HG03575 (cell line): ENCODE measurements around the gene MPPE1.

ENCODE experiments used
- ATAC-seq: cut with Tn5 transposase; IDR thresholded peaks from one replicate; pipeline ENCODE4 v1.9.1; 2021; ENCODE audit not compliant: unreplicated experiment, insufficient number of reproducible peaks, low FRiP score; ENCODE audit errors: extremely low read depth

MPPE1 gene

DNA sequence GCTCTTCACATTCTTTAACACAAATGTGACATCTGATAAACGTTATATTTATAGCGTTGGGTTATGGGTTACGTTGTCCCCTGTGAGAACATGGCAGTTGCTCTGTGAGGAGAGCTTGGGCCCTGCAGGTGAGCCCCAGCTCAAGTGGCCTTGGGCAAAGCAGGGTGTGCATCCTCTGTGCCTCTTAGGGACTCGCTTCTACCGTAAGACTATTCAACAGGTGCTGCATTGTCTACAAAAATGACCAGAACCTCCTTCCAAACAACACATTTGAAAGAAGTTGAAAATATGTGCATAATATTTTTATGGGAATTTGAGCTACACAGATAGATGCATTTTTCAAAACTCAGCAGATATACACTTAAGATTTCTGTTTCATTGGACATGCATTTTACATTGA lies 73.3 kb downstream of the MPPE1 start:
- no peak for ATAC-seq
